ENCODE results near the gene CLDN22. TPM values are rescaled to one million over a fixed set of nuclear protein-coding genes. Genes with fewer than 3 reads are reported as not detected.

The CLDN22 gene
- total and polyA plus RNA-seq, 9 of the 15 experiments (the other 6 are each of a cell fraction or from before 2014, with no cell fraction given) = 0.21 TPM; not detected in 8

- Histone ChIP-seq H3K27me3 (ENCODE audit: control insufficient read depth in 2 of 2, insufficient read depth in 2 of 2, low read length in 2 of 2) (no peaks in the 10 kb centered on the region), H3K36me3 (ENCODE audit: control insufficient read depth, insufficient read depth, low read length) (no peaks in the 10 kb centered on the region), H3K9me1 (ENCODE audit: control insufficient read depth, insufficient read depth, low read length) (no peaks in the 10 kb centered on the region), H3K9me3 (replicated peaks; ENCODE audit: control insufficient read depth, insufficient read depth, low read depth, low read length) (no peaks in the 10 kb centered on the region; the same call in 1 of the 2 replicates), H3K27ac (ENCODE audit: extremely low read depth, low read depth, low read length) (no peak overlapping the region), H3K79me2 (ENCODE audit: control insufficient read depth, insufficient read depth, low read length) (no peaks in the 10 kb centered on the region), H3K4me3 (no peak overlapping the region), H4K20me1 (replicated peaks; ENCODE audit: control insufficient read depth, insufficient read depth, low read length) (no peaks in the 10 kb centered on the region), H3K4me2 (ENCODE audit: insufficient read depth, low read length) (no peak overlapping the region), H3K4me1 (replicated peaks in 1 of 2; ENCODE audit: control insufficient read depth in 2 of 2, insufficient read depth in 2 of 2, low read length in 2 of 2) (peaks cover 10 to 19% of the 10 kb centered on the region in 2 experiments; a peak in 4 of 5 replicates), H3K9ac (ENCODE audit: insufficient read depth in 1 of 2, low read depth in 2 of 2, low read length in 2 of 2) (no peak overlapping the region), H2AFZ (ENCODE audit: low read depth, low read length) (no peak overlapping the region)
- in situ Hi-C loops (cut with MboI) (no loop called here), intact Hi-C loops (cut with micrococcal nuclease) (no loop called here)
- FAIRE-seq = no peak
- BruUV-seq (replicated peaks) = no TSS peak
- DNase-seq (ENCODE audit: extremely low read depth in 1 of 4, low spot score in 3 of 4) = no peak
- POLR2A ChIA-PET = interaction anchor here (0.6 kb wide), 1 partner anchor 447 kb away, joined by 5 read pairs; no protein-coding TSS in a partner anchor
- CTCF ChIA-PET (ENCODE audit: low intra/inter-chr PET ratio) = no interaction called here
- TF ChIP-seq EGR1 (conservative IDR thresholded peaks at IDR 0.05) = no peak
- TF ChIP-seq TRIM28 (IDR thresholded peaks at IDR 0.05) = no peak
- TF ChIP-seq ZNF592 (IDR thresholded peaks at IDR 0.05) = no peak
- no peak for TF ChIP-seq IRF1 (CRISPR knock-in tag; IDR thresholded peaks at IDR 0.05; ENCODE audit: borderline replicate concordance)
- no peak for TF ChIP-seq NUFIP1 (IDR thresholded peaks at IDR 0.05; ENCODE audit: partially characterized antibody)
- ATAC-seq = no peak
- 57% methylated on average over 13 of the region's 13 CpGs for WGBS (ENCODE audit: insufficient coverage, low coverage, missing lambda C conversion rate)
Measured at GRCh38 chr4:183358215-183358755, 38.2 kb upstream of the CLDN22 start.

Measured in K562 (cell line).